PC-9 (cell line): Measurements from ENCODE around the gene GMEB1.

Experiments
- CTCF ChIP-seq: fragments of 200-600 bp; sonication (generic); conservative IDR thresholded peaks from 2 replicates; pipeline ENCODE4 v1.6.1; 2017; ENCODE audit warnings: mixed run types, antibody characterized with exemption, mild to moderate bottlenecking, moderate library complexity
- EZH2 ChIP-seq: fragments of 200-600 bp; sonication (generic); IDR thresholded peaks from 2 replicates; pipeline ENCODE4 v1.8.0; 2017; ENCODE audit warnings: antibody characterized with exemption, low read depth

DNA sequence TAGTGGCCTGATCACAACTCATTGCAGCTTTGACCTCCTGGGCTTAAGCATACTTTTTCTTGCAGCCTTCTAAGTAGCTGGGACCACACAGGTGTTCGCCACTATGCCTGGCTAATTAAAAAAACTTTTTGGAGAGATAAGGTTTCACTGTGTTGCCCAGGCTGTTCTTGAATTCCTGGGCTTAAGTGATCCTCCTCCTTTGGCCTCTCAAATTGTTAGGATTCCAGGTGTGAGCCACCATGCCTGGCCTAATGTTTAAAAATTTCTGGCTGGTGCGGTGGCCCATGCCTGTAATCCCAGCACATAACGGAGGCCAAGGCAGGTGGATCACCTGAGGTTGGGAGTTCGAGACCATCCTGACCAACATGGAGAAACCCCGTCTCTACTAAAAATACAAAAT lies 92.6 kb downstream of the GMEB1 start:
- TF ChIP-seq CTCF: no peak
- TF ChIP-seq EZH2: no peak
